Peyer's patch (tissue), 4 donors: Measurements from ENCODE around the gene NHLRC2.

Experiments used
- POLR2A ChIP-seq, 2 donors: fragments of 450-650 bp; IDR thresholded peaks; one replicate each; pipeline ENCODE4 v1.5.1; 2017; ENCODE audit warnings: antibody characterized with exemption in 2 of 2, mild to moderate bottlenecking in 2 of 2, moderate library complexity in 2 of 2
- TF ChIP-seq, protein P1 (sequence below), 6 experiments: fragments of 450-650 bp in 4 of 6; fragments of 200-600 bp in 2 of 6; sonication (generic) in 1 of 6; IDR thresholded peaks; one replicate each; pipeline ENCODE4 v1.5.1; 2017 to 2019; ENCODE audit warnings: antibody characterized with exemption in 6 of 6, mild to moderate bottlenecking in 3 of 6, moderate library complexity in 1 of 6

GRCh38 chr10:113948048-113948447, 93.6 kb downstream of the NHLRC2 start:
- TF ChIP-seq, protein P1, sequence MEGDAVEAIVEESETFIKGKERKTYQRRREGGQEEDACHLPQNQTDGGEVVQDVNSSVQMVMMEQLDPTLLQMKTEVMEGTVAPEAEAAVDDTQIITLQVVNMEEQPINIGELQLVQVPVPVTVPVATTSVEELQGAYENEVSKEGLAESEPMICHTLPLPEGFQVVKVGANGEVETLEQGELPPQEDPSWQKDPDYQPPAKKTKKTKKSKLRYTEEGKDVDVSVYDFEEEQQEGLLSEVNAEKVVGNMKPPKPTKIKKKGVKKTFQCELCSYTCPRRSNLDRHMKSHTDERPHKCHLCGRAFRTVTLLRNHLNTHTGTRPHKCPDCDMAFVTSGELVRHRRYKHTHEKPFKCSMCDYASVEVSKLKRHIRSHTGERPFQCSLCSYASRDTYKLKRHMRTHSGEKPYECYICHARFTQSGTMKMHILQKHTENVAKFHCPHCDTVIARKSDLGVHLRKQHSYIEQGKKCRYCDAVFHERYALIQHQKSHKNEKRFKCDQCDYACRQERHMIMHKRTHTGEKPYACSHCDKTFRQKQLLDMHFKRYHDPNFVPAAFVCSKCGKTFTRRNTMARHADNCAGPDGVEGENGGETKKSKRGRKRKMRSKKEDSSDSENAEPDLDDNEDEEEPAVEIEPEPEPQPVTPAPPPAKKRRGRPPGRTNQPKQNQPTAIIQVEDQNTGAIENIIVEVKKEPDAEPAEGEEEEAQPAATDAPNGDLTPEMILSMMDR (IDR thresholded peaks at IDR 0.05), result no peak
- TF ChIP-seq POLR2A (IDR thresholded peaks at IDR 0.05), result no peak
